SK-N-SH treated with all-trans-retinoic acid at 6 μM for 48 hours (cell line): ENCODE data around the gene DSC1.

ENCODE experiments used
- ATAC-seq: fragments of 200-7000 bp; cut with Tn5 transposase; 3 replicates; pipeline ENCODE4 v1.9.1; 2020; ENCODE audit warnings: mild to moderate bottlenecking, moderate library complexity
- ARNTL ChIP-seq: fragments of 450-650 bp; formaldehyde crosslinking; IDR thresholded peaks from 2 replicates; pipeline ENCODE4 v1.5.0; 2020; ENCODE audit warnings: low read depth, mild to moderate bottlenecking, moderate library complexity, borderline replicate concordance
- BACH2 ChIP-seq: fragments of 250-450 bp; sonication (Bioruptor Pico); IDR thresholded peaks from 2 replicates; pipeline ENCODE4 v1.9.0; 2021; ENCODE audit warnings: mild to moderate bottlenecking, borderline replicate concordance
- CREB5 ChIP-seq: fragments of 250-450 bp; sonication (Bioruptor Pico); IDR thresholded peaks from 2 replicates; pipeline ENCODE4 v1.5.1; 2020; ENCODE audit warnings: low read depth, mild to moderate bottlenecking, moderate library complexity
- CSDC2 ChIP-seq: fragments of 250-450 bp; sonication (Bioruptor Pico); IDR thresholded peaks from 2 replicates; pipeline ENCODE4 v1.5.0; 2020; ENCODE audit warnings: mild to moderate bottlenecking, moderate library complexity
- CSRNP3 ChIP-seq: fragments of 250-450 bp; sonication (Bioruptor Pico); IDR thresholded peaks from 2 replicates; pipeline ENCODE4 v1.5.1; 2021; ENCODE audit warnings: mild to moderate bottlenecking, moderate library complexity
- ESRRG ChIP-seq: fragments of 250-450 bp; sonication (Bioruptor Pico); IDR thresholded peaks from 2 replicates; pipeline ENCODE4 v1.6.1; 2021; ENCODE audit warnings: mild to moderate bottlenecking
- GLIS3 ChIP-seq: fragments of 250-450 bp; sonication (Bioruptor Pico); IDR thresholded peaks from 2 replicates; pipeline ENCODE4 v1.5.0; 2020; ENCODE audit warnings: mild to moderate bottlenecking, moderate library complexity
- ISL1 ChIP-seq: fragments of 250-450 bp; sonication (Bioruptor Pico); IDR thresholded peaks from 2 replicates; pipeline ENCODE4 v2.1.2; 2022; ENCODE audit warnings: mild to moderate bottlenecking, moderate library complexity
- OSR1 ChIP-seq: fragments of 250-450 bp; sonication (Bioruptor Pico); IDR thresholded peaks from 2 replicates; pipeline ENCODE4 v1.8.0; 2022; ENCODE audit warnings: moderate library complexity, mild to moderate bottlenecking, inconsistent platforms
- PATZ1 ChIP-seq: fragments of 250-450 bp; sonication (Bioruptor Pico); IDR thresholded peaks from 2 replicates; pipeline ENCODE4 v1.8.0; 2020; ENCODE audit warnings: mild to moderate bottlenecking, moderate library complexity, borderline replicate concordance
- POU6F1 ChIP-seq: fragments of 250-450 bp; sonication (Bioruptor Pico); IDR thresholded peaks from 2 replicates; pipeline ENCODE4 v1.8.0; 2021; ENCODE audit warnings: low read depth, mild to moderate bottlenecking, moderate library complexity, borderline replicate concordance
- PPARA ChIP-seq: fragments of 250-450 bp; sonication (Bioruptor Pico); IDR thresholded peaks from 2 replicates; pipeline ENCODE4 v1.5.0; 2020; ENCODE audit warnings: mild to moderate bottlenecking, borderline replicate concordance
- RARB ChIP-seq: fragments of 250-450 bp; sonication (Bioruptor Pico); IDR thresholded peaks from 2 replicates; pipeline ENCODE4 v1.8.0; 2021; ENCODE audit warnings: mild to moderate bottlenecking, moderate library complexity
- SNAI2 ChIP-seq: fragments of 250-450 bp; sonication (Bioruptor Pico); IDR thresholded peaks from 2 replicates; pipeline ENCODE4 v1.5.0; 2020; ENCODE audit warnings: mild to moderate bottlenecking, moderate library complexity
- TCF4 ChIP-seq: fragments of 250-450 bp; sonication (Bioruptor Pico); IDR thresholded peaks from 2 replicates; pipeline ENCODE4 v1.8.0; 2021; ENCODE audit warnings: mild to moderate bottlenecking, moderate library complexity, borderline replicate concordance
- TOX ChIP-seq: fragments of 250-450 bp; sonication (Bioruptor Pico); IDR thresholded peaks from 2 replicates; pipeline ENCODE4 v1.8.0; 2021; ENCODE audit warnings: mild to moderate bottlenecking, moderate library complexity, borderline replicate concordance
- TSHZ2 ChIP-seq: fragments of 250-450 bp; sonication (Bioruptor Pico); IDR thresholded peaks from 2 replicates; pipeline ENCODE4 v1.5.0; 2020; ENCODE audit warnings: mild to moderate bottlenecking, moderate library complexity
- ZC3H10 ChIP-seq: fragments of 250-450 bp; sonication (Bioruptor Pico); IDR thresholded peaks from 2 replicates; pipeline ENCODE4 v1.5.1; 2021; ENCODE audit warnings: mild to moderate bottlenecking, moderate library complexity
- ZFP3 ChIP-seq: fragments of 250-450 bp; sonication (Bioruptor Pico); IDR thresholded peaks from 2 replicates; pipeline ENCODE4 v1.5.0; 2020; ENCODE audit warnings: mild to moderate bottlenecking, moderate library complexity
- ZFP30 ChIP-seq: fragments of 450-650 bp; formaldehyde crosslinking; IDR thresholded peaks from 2 replicates; pipeline ENCODE4 v1.5.0; 2022; ENCODE audit warnings: mild to moderate bottlenecking, moderate library complexity
- ZNF565 ChIP-seq: fragments of 450-650 bp; formaldehyde crosslinking; conservative IDR thresholded peaks from 2 replicates; pipeline ENCODE4 v1.5.0; 2020; ENCODE audit warnings: low read depth, mild to moderate bottlenecking, moderate library complexity
- ZNF8 ChIP-seq: fragments of 450-650 bp; formaldehyde crosslinking; IDR thresholded peaks from 2 replicates; pipeline ENCODE4 v1.5.0; 2020; ENCODE audit warnings: mild to moderate bottlenecking, moderate library complexity

DSC1 gene

GRCh38 chr18:31176531-31176930, 13.9 kb upstream of the DSC1 start (continued):
- TF ChIP-seq CREB5 (CRISPR knock-in tag) (no peak), TOX (no peak), SNAI2 (CRISPR knock-in tag) (no peak), ZFP3 (CRISPR knock-in tag) (no peak), BACH2 (CRISPR knock-in tag) (no peak), PPARA (CRISPR knock-in tag) (no peak)

- TF ChIP-seq TCF4 (CRISPR knock-in tag) (no peak), ZFP3 (CRISPR knock-in tag) (no peak), TSHZ2 (no peak), CSDC2 (CRISPR knock-in tag) (no peak), PATZ1 (CRISPR knock-in tag) (no peak), ARNTL (CRISPR knock-in tag) (no peak), ZC3H10 (CRISPR knock-in tag) (no peak), ISL1 (no peak), ZNF8 (CRISPR knock-in tag) (no peak), TOX (no peak), SNAI2 (CRISPR knock-in tag) (no peak), RARB (CRISPR knock-in tag) (no peak), PPARA (CRISPR knock-in tag) (no peak), ZNF565 (CRISPR knock-in tag) (no peak), POU6F1 (no peak), CREB5 (CRISPR knock-in tag) (no peak), OSR1 (CRISPR knock-in tag) (no peak)
- ATAC-seq: no peak
These were observed 8.6 kb upstream of the DSC1 start for GRCh38 chr18:31171144-31171839.

GRCh38 chr18:31170335-31170734, 7.7 kb upstream of the DSC1 start:
- TF ChIP-seq RARB (CRISPR knock-in tag) (no peak), ZNF565 (CRISPR knock-in tag) (no peak), BACH2 (CRISPR knock-in tag) (no peak), OSR1 (CRISPR knock-in tag) (no peak), ESRRG (no peak), PPARA (CRISPR knock-in tag) (no peak), ZFP3 (CRISPR knock-in tag) (no peak), CSRNP3 (no peak), ISL1 (no peak), CREB5 (CRISPR knock-in tag) (no peak), ZNF8 (CRISPR knock-in tag) (no peak), ARNTL (CRISPR knock-in tag) (no peak), POU6F1 (no peak), GLIS3 (CRISPR knock-in tag) (no peak), SNAI2 (CRISPR knock-in tag) (no peak), ZFP30 (no peak)
- ATAC-seq: no peak
